Gastroesophageal sphincter (tissue), 3 donors: ENCODE measurements around the gene SOX4.

ENCODE experiments used
- CTCF ChIP-seq, 4 experiments: fragments of 200-600 bp in 2 of 4; fragments of 450-650 bp in 2 of 4; sonication (generic) in 1 of 4; IDR thresholded peaks; one replicate each; pipeline ENCODE4 v1.5.1; 2017 to 2019; ENCODE audit warnings: antibody characterized with exemption in 4 of 4, mild to moderate bottlenecking in 2 of 4, moderate library complexity in 2 of 4
- EP300 ChIP-seq: sonication (generic); formaldehyde crosslinking; IDR thresholded peaks from one replicate; pipeline ENCODE4 v1.6.1; 2017; ENCODE audit warnings: antibody characterized with exemption, mild to moderate bottlenecking
- POLR2A ChIP-seq, 2 donors: fragments of 450-650 bp; IDR thresholded peaks; one replicate each; pipeline ENCODE4 v1.6.1; 2017; ENCODE audit warnings: antibody characterized with exemption in 2 of 2, mild to moderate bottlenecking in 2 of 2, moderate library complexity in 1 of 2
- POLR2AphosphoS5 ChIP-seq: sonication (generic); formaldehyde crosslinking; IDR thresholded peaks from one replicate; pipeline ENCODE4 v1.6.1; 2017; ENCODE audit warnings: antibody characterized with exemption

- TF ChIP-seq CTCF (IDR thresholded peaks at IDR 0.05) (no peak), POLR2AphosphoS5 (no peak), POLR2A (IDR thresholded peaks at IDR 0.05) (no peak), EP300 (no peak)
Observed at GRCh38 chr6:21565431-21565830, 28.1 kb upstream of the SOX4 start.
